Tibial artery (tissue), 4 donors: ENCODE data around the gene FGGY.

Source experiments
- DNase-seq, 2 donors: peaks; one replicate each; pipeline ENCODE4 v3.0.0-alpha.2; 2019
- H3K27ac ChIP-seq, 2 donors: fragments of 200-600 bp; sonication (generic) in 1 of 2; 1 replicate in 1 of 2; 2 replicates in 1 of 2; pipeline ENCODE4 v1.5.1; 2018 to 2019; ENCODE audit warnings: mild to moderate bottlenecking in 1 of 2
- H3K27me3 ChIP-seq, 2 donors: fragments of 200-600 bp; sonication (generic) in 1 of 2; one replicate each; pipeline versions ENCODE4 v1.5.1 to v1.6.0; 2016 to 2019
- H3K36me3 ChIP-seq, 3 donors: fragments of 200-600 bp; sonication (generic) in 2 of 3; one replicate each; pipeline ENCODE4 v1.5.1; 2016 to 2019; ENCODE audit warnings: mild to moderate bottlenecking in 2 of 3
- H3K4me1 ChIP-seq, 4 donors: fragments of 200-600 bp; sonication (generic) in 2 of 4; 1 replicate in 3 of 4; 2 replicates in 1 of 4; pipeline ENCODE4 v1.5.1; 2016 to 2019
- H3K4me3 ChIP-seq, 2 donors: fragments of 200-600 bp; sonication (generic) in 1 of 2; 1 replicate in 1 of 2; 2 replicates in 1 of 2; pipeline ENCODE4 v1.5.1; 2018 to 2019; ENCODE audit warnings: mild to moderate bottlenecking in 2 of 2
- H3K9me3 ChIP-seq, 3 donors: fragments of 200-600 bp; sonication (generic) in 1 of 3; one replicate each; pipeline ENCODE4 v1.5.1; 2016 to 2019
- intact Hi-C: fragments of 100-400 bp; cut with DNase I; formaldehyde crosslinking; loops from one replicate; pipeline ENCODE4 v1.15.0; 2023; ENCODE audit warnings: low total_unique reads
- TF ChIP-seq, protein P1 (sequence below), 2 experiments: fragments of 200-600 bp in 1 of 2; fragments of 450-650 bp in 1 of 2; IDR thresholded peaks; one replicate each; pipeline ENCODE4 v1.5.1; 2017 to 2019; ENCODE audit warnings: antibody characterized with exemption in 2 of 2, mild to moderate bottlenecking in 1 of 2, moderate library complexity in 1 of 2

The FGGY gene

DNA sequence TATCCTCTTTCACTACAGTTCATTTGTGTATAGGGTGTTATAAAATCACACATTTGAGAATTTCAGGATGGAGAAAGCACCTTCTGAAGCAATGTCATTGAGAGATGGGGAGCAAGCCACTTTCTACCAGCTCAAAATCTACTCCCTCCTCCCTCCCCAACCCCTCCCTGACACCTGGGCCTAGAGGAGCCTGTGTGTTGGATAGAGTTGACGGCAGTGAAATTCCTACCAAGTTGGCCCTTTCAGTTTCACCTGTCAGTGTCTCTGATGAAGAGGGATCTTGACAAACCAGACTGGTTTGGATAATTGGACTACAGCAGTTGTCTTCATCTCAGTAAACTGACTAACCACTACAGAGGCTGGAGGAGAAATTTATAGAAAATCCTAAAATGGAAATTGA, 392.8 kb downstream of the FGGY start:
- TF ChIP-seq, protein P1, sequence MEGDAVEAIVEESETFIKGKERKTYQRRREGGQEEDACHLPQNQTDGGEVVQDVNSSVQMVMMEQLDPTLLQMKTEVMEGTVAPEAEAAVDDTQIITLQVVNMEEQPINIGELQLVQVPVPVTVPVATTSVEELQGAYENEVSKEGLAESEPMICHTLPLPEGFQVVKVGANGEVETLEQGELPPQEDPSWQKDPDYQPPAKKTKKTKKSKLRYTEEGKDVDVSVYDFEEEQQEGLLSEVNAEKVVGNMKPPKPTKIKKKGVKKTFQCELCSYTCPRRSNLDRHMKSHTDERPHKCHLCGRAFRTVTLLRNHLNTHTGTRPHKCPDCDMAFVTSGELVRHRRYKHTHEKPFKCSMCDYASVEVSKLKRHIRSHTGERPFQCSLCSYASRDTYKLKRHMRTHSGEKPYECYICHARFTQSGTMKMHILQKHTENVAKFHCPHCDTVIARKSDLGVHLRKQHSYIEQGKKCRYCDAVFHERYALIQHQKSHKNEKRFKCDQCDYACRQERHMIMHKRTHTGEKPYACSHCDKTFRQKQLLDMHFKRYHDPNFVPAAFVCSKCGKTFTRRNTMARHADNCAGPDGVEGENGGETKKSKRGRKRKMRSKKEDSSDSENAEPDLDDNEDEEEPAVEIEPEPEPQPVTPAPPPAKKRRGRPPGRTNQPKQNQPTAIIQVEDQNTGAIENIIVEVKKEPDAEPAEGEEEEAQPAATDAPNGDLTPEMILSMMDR (IDR thresholded peaks at IDR 0.05), result no peak
- DNase-seq, result no peak
- no peaks in the 10 kb centered on the region for H3K9me3 ChIP-seq
- no peaks in the 10 kb centered on the region for H3K27me3 ChIP-seq
- no peaks in the 10 kb centered on the region for H3K4me1 ChIP-seq
- intact Hi-C loops, result loop anchor here (10.0 kb wide), 2 partner anchors 385 to 945 kb away; no protein-coding TSS in a partner anchor
- H3K27ac ChIP-seq, result no peak overlapping the region
- no peak overlapping the region for H3K4me3 ChIP-seq
- no peaks in the 10 kb centered on the region for H3K36me3 ChIP-seq

DNA sequence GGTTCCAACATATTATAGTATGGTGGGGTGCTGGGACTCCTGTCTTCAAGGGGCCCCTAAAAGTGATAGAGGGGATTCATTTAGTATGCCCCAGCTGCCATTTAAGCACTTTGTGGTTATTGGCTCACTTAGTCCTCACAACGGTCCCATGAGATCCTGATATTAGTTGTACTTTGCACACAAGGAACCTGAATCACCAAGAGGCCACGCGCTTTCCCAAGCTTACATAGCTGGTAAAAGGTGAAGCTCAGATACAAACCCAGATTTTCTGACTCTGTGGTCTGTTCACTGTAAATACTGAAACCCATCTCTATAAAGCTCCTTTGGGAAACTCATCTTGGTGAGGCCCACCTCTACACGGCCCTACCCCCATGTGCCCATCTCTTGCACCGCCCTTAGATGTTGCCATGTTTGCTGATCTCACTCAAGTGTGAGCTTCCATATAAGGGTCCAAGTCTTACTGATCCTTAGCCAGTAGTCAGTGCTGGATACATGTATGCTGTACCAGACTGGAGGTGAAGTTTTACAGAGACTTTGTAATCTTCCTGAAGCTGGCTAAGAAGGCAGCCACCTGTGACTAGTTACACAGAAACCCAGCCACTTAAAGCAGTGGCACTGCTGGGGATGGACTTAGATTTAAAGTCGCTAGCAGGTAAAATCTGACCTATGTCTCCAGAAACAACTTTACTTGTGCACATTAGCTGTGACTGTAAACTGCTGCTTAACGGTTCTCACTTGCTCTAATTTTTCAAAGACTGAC, 393.5 kb downstream of the FGGY start:
- Histone ChIP-seq H3K27me3 (no peaks in the 10 kb centered on the region), H3K36me3 (no peaks in the 10 kb centered on the region), H3K4me1 (no peaks in the 10 kb centered on the region), H3K4me3 (no peak overlapping the region), H3K9me3 (no peaks in the 10 kb centered on the region), H3K27ac (no peak overlapping the region)
- intact Hi-C loops, result loop anchor here (10.0 kb wide), 2 partner anchors 386 to 946 kb away; no protein-coding TSS in a partner anchor
- no peak for DNase-seq
- TF ChIP-seq, protein P1 (IDR thresholded peaks at IDR 0.05), result no peak

DNA sequence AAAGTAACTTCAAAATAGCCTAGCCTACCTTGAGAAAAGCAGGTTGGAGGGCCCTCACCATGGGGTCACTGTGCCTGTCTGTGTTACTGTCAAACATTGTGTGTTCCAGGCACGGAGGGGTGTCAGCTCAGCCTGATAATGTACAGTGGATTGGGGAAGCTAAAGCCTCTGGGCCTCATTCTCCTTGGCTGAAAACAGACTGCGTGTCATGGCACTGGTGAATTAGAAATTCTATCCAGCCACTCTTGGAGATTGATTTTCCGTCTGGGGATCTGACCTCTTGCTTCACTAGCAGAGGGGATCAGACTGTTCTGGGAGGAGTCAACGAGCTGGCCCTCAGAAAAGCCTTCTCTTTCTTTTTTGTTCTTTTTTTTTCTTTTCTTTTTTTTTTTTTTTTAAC, 394.4 kb downstream of the FGGY start:
- DNase-seq, result peak in 1 of 2 donors; percentile 74
- Histone ChIP-seq H3K9me3 (no peaks in the 10 kb centered on the region), H3K4me3 (no peak overlapping the region), H3K4me1 (no peaks in the 10 kb centered on the region), H3K27ac (peak overlapping the region in 1 of 2 donors; percentile 22), H3K36me3 (no peaks in the 10 kb centered on the region), H3K27me3 (no peaks in the 10 kb centered on the region)
- TF ChIP-seq, protein P1 (IDR thresholded peaks at IDR 0.05), result no peak
- intact Hi-C loops, result loop anchor here (10.0 kb wide), 2 partner anchors 386 to 946 kb away; no protein-coding TSS in a partner anchor

DNA sequence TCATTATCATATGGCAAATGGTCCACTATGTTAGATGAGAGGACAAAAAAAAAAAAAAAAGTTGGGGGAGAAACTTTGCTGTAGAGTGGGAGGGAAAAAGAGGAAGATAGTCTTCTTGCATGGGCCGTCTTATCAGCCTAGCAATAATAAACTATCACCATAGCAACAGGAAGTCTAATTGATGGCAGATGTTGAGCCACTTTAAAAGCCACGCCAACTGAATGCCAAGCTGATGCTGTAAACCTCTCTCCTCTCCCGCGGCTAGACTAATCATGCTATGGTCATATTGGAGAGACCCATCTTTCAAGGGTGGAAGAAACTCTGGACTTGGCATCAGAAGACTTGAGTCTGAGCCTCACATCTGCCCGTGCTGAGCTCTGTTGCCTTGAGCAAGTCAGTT, 395.7 kb downstream of the FGGY start:
- TF ChIP-seq, protein P1 (IDR thresholded peaks at IDR 0.05), result no peak
- intact Hi-C loops, result loop anchor here (10.0 kb wide), 2 partner anchors 388 to 948 kb away; no protein-coding TSS in a partner anchor
- Histone ChIP-seq H3K4me1 (no peaks in the 10 kb centered on the region), H3K4me3 (no peak overlapping the region), H3K36me3 (no peaks in the 10 kb centered on the region), H3K27me3 (no peaks in the 10 kb centered on the region), H3K27ac (no peak overlapping the region), H3K9me3 (no peaks in the 10 kb centered on the region)
- no peak for DNase-seq

DNA sequence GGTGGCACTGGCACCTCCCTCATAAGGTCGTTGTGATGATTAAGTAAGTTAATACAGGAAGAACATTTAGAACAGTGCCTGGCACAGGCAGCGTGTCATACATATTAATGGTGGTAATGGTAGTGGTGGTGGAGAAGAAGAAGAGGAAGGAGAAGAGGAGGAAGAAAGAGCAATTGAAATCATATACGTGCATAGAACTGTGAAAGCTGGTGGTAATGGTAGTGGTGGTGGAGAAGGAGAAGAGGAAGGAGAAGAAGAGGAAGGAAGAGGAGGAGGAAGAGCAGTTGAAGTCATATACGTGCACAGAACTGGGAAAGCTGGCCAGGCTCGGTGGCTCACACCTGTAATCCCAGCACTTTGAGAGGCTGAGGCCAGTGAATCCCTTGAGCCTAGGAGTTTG, 396.5 kb downstream of the FGGY start:
- Histone ChIP-seq H3K36me3 (no peaks in the 10 kb centered on the region), H3K4me3 (no peak overlapping the region), H3K27ac (no peak overlapping the region), H3K9me3 (no peaks in the 10 kb centered on the region), H3K4me1 (no peaks in the 10 kb centered on the region), H3K27me3 (no peaks in the 10 kb centered on the region)
- DNase-seq, result no peak
- intact Hi-C loops, result loop anchor here (10.0 kb wide), 2 partner anchors 389 to 949 kb away; no protein-coding TSS in a partner anchor
- TF ChIP-seq, protein P1 (IDR thresholded peaks at IDR 0.05), result no peak
